Left lung (tissue), 14 donors: ENCODE measurements around the gene MAPK8IP3. TPM values are rescaled to one million over a fixed set of nuclear protein-coding genes. Genes with fewer than 3 reads are reported as not detected.

ENCODE experiments used
- ATAC-seq: fragments of 200-7000 bp; cut with Tn5 transposase; one replicate; pipeline ENCODE4 v1.9.1; 2020; ENCODE audit warnings: moderate library complexity
- DNase-seq, 4 donors: peaks; one replicate each; pipeline ENCODE4 v3.0.0-alpha.2; 2013 to 2020
- H3K27ac ChIP-seq, 2 donors: fragments of 200-600 bp; sonication (generic) in 1 of 2; one replicate each; pipeline versions ENCODE4 v1.5.0 to v1.8.0; 2020 to 2021
- H3K27me3 ChIP-seq, 2 donors: fragments of 200-600 bp; sonication (generic) in 1 of 2; one replicate each; pipeline versions ENCODE4 v1.5.0 to v1.8.0; 2020 to 2021
- H3K36me3 ChIP-seq, 2 donors: fragments of 200-600 bp; sonication (generic) in 1 of 2; one replicate each; pipeline versions ENCODE4 v1.5.0 to v1.8.0; 2020 to 2021
- H3K4me1 ChIP-seq, 2 donors: fragments of 200-600 bp; one replicate each; pipeline ENCODE4 v1.8.0; 2021
- H3K4me3 ChIP-seq, 2 donors: fragments of 200-600 bp; sonication (generic) in 1 of 2; one replicate each; pipeline versions ENCODE4 v1.5.0 to v1.8.0; 2020 to 2021; ENCODE audit warnings: mild to moderate bottlenecking in 1 of 2
- H3K9me3 ChIP-seq, 2 donors: fragments of 200-600 bp; sonication (generic) in 1 of 2; one replicate each; pipeline versions ENCODE4 v1.5.0 to v1.8.0; 2020 to 2021
- CTCF ChIP-seq, 2 donors: fragments of 200-600 bp; sonication (generic) in 1 of 2; IDR thresholded peaks; one replicate each; pipeline versions ENCODE4 v1.5.0 to v1.8.0; 2021; ENCODE audit warnings: antibody characterized with exemption in 2 of 2
- intact Hi-C, 2 donors: fragments of 100-400 bp; cut with DNase I; formaldehyde crosslinking; loops; one replicate each; pipeline versions ENCODE4 v1.11.2 to v1.14.2; 2022
- long read RNA-seq, 12 donors: library from polyadenylated mRNA in 2 of 12; unstranded in 2 of 12; transcript quantifications; one replicate each; pipeline ENCODE4 v2.0.0 and lab custom pipeline, GENCODE V29; 2019 to 2026
- polyA plus RNA-seq, 6 donors: library from polyadenylated mRNA; unstranded; fragments of 120-200 nt; gene quantifications; one replicate each; pipeline ENCODE4 v1.2.1, GENCODE V29; 2013; ENCODE audit not compliant: insufficient read length in 6 of 6
- total RNA-seq, 2 donors: library from RNA; stranded (reverse); fragmentation: NEBNext Ultra II Directional; extraction: Animal tissue kit (Norgen Biotek cat#: 25700); gene quantifications; one replicate each; pipeline ENCODE4 v1.2.1, GENCODE V29; 2021
- donor health status: DM: no; HTN: yes; CAD: no.
- donor health status: DM: no; HTN: no; CAD: no.

MAPK8IP3 gene
- 10 to 100 TPM; 51.7 to 66.0 TPM for total RNA-seq
- polyA plus RNA-seq = 10 to 100 TPM; 48.1 to 85.9 (median 71.8) TPM
- long read RNA-seq, donor 1, full-length matches to known transcripts = 12 of 32 reads
- long read RNA-seq, donor 1, partial matches to known transcripts = 20 of 32 reads
- long read RNA-seq, donor 1, other reads (novel, unspliced or antisense) = 0 of 32 reads
- long read RNA-seq, donor 2, full-length matches to known transcripts = 17 of 33 reads
- long read RNA-seq, donor 2, partial matches to known transcripts = 16 of 33 reads
- long read RNA-seq, donor 2, other reads (novel, unspliced or antisense) = 0 of 33 reads
- long read RNA-seq, donor 3, full-length matches to known transcripts = 6 of 21 reads
- long read RNA-seq, donor 3, partial matches to known transcripts = 15 of 21 reads
- long read RNA-seq, donor 3, other reads (novel, unspliced or antisense) = 0 of 21 reads
- long read RNA-seq, donor 4, partial matches to known transcripts = 1 of 2 reads
- long read RNA-seq, donor 4, other reads (novel, unspliced or antisense) = 1 of 2 reads
- long read RNA-seq, donor 5, full-length matches to known transcripts = 8 of 15 reads
- long read RNA-seq, donor 5, partial matches to known transcripts = 7 of 15 reads
- long read RNA-seq, donor 5, other reads (novel, unspliced or antisense) = 0 of 15 reads
- long read RNA-seq, donor 6, full-length matches to known transcripts = 4 of 158 reads
- long read RNA-seq, donor 6, partial matches to known transcripts = 123 of 158 reads
- long read RNA-seq, donor 6, other reads (novel, unspliced or antisense) = 31 of 158 reads
- long read RNA-seq, donor 7, full-length matches to known transcripts = 5 of 30 reads
- long read RNA-seq, donor 7, partial matches to known transcripts = 25 of 30 reads
- long read RNA-seq, donor 7, other reads (novel, unspliced or antisense) = 0 of 30 reads
- long read RNA-seq, donor 8, full-length matches to known transcripts = 14 of 63 reads
- long read RNA-seq, donor 8, partial matches to known transcripts = 49 of 63 reads
- long read RNA-seq, donor 8, other reads (novel, unspliced or antisense) = 0 of 63 reads
- long read RNA-seq, donor 9 = 0 reads
- long read RNA-seq, donor 10, partial matches to known transcripts = 0 of 2 reads
- long read RNA-seq, donor 10, other reads (novel, unspliced or antisense) = 2 of 2 reads
- long read RNA-seq, donor 11 = 0 reads
- long read RNA-seq, donor 12, full-length matches to known transcripts = 2 of 369 reads
- long read RNA-seq, donor 12, partial matches to known transcripts = 144 of 369 reads
- long read RNA-seq, donor 12, other reads (novel, unspliced or antisense) = 223 of 369 reads

GRCh38 chr16:1705688-1706385, at the start of gene MAPK8IP3:
Gene MAPK8IP3 (plus strand): TSS chr16:1706195. CDS start chr16:1706340, 145 bp downstream.
- Histone ChIP-seq H3K9me3 (no peaks in the 10 kb centered on the region), H3K36me3 (peaks cover 0 to 25% of the 10 kb centered on the region in 2 donors), H3K27me3 (no peaks in the 10 kb centered on the region), H3K4me3 (peak within 1 kb of the TSS; percentile 75 to 91), H3K4me1 (peaks cover 15 to 34% of the 10 kb centered on the region in 2 donors), H3K27ac (peak within 1 kb of the TSS; percentile 89 to 96)
- peak; percentile 98 to 100 for TF ChIP-seq CTCF (IDR thresholded peaks at IDR 0.05)
- intact Hi-C loops = no loop called here
- peak; percentile 93 for ATAC-seq
- DNase-seq = peak; percentile 92 to 98 (median 96)

- peaks cover 0 to 97% of the 10 kb centered on the region in 2 donors for H3K36me3 ChIP-seq
- DNase-seq (no peak), ATAC-seq (no peak)
- no peaks in the 10 kb centered on the region for H3K4me1 ChIP-seq
- no peak for TF ChIP-seq CTCF (IDR thresholded peaks at IDR 0.05)
- intact Hi-C loops = no loop called here
- H3K4me3 ChIP-seq = no peak overlapping the region
- H3K27ac ChIP-seq = no peak overlapping the region
- H3K27me3 ChIP-seq = no peaks in the 10 kb centered on the region
- H3K9me3 ChIP-seq = no peaks in the 10 kb centered on the region
These were observed 49.0 kb upstream of the MAPK8IP3 start for GRCh38 chr16:1656808-1657617.

GRCh38 chr16:1657841-1658240, 48.2 kb upstream of the MAPK8IP3 start:
- no peaks in the 10 kb centered on the region for H3K27me3 ChIP-seq
- no peak for ATAC-seq
- no peak overlapping the region for H3K4me3 ChIP-seq
- no peak for TF ChIP-seq CTCF (IDR thresholded peaks at IDR 0.05)
- peaks cover 0 to 97% of the 10 kb centered on the region in 2 donors for H3K36me3 ChIP-seq
- DNase-seq = no peak
- intact Hi-C loops = no loop called here
- H3K9me3 ChIP-seq = no peaks in the 10 kb centered on the region
- no peaks in the 10 kb centered on the region for H3K4me1 ChIP-seq
- H3K27ac ChIP-seq = no peak overlapping the region

- H3K9me3 ChIP-seq = no peaks in the 10 kb centered on the region
- H3K36me3 ChIP-seq = peaks cover 0 to 97% of the 10 kb centered on the region in 2 donors
- H3K27ac ChIP-seq = no peak overlapping the region
- no peaks in the 10 kb centered on the region for H3K4me1 ChIP-seq
- intact Hi-C loops = no loop called here
- no peak for DNase-seq
- no peak for ATAC-seq
- no peaks in the 10 kb centered on the region for H3K27me3 ChIP-seq
- no peak for TF ChIP-seq CTCF (IDR thresholded peaks at IDR 0.05)
- no peak overlapping the region for H3K4me3 ChIP-seq
These were observed 47.0 kb upstream of the MAPK8IP3 start for GRCh38 chr16:1659031-1659430.
